GM11168 (cell line): ENCODE results near the gene FBXL20.
"Not testable (repeated sequence)": the region's sequence is repeated elsewhere in the genome, so short reads cannot be mapped to it uniquely, and the experiment has no call there.

ENCODE experiments used
- in situ Hi-C: fragments of 300-500 bp; cut with MboI; formaldehyde crosslinking; loops from one replicate; pipeline ENCODE4 v1.12.0; 2022; ENCODE audit warnings: low sequenced_read_pairs; ENCODE audit not compliant: unreplicated experiment

The FBXL20 gene

DNA sequence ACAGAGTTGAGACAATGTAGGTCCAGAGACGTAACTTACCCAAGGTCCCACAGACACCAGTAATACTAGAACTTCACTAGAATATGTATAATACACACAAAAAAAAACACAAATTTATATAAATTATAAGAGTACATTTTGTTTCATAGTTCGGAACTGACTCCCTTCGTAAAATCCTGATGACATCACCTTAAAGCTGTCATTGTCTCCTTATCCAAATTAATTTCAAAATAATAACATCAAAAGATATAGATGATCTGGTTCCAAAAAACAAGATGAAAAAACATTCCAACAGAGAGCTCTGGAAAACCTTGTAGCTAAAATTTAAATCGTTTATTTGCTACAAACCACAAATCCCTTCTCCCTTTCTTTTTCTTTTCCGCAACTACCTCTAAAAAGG is 10.0 kb downstream of the FBXL20 start:
- in situ Hi-C loops, result loop anchor here (5.0 to 10.0 kb wide), 2 partner anchors 64 to 87 kb away; no protein-coding TSS in a partner anchor

DNA sequence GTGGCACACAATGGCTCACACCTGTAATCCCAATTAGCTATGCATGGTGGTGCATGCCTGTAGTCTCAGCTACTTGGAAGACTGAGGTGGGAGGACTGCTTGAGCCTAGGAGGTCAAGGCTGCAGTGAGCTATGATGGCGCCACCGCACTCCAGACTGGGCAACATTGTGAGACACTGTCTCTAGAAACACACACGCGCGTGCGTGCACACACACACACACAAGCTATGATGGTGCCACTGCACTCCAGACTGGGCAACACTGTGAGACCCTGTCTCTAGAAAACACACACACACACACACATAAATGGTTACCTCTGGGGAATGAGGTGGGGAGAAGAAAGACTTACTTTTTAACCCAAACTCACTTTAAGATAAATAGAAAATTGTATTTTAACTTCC is 16.4 kb downstream of the FBXL20 start:
- in situ Hi-C loops, result loop anchor here (10.0 kb wide), 1 partner anchor 120 kb away; no protein-coding TSS in a partner anchor

GRCh38 chr17:39380144-39380543 is 21.3 kb downstream of the FBXL20 start:
- in situ Hi-C loops, result loop anchor here (10.0 kb wide), 1 partner anchor 115 kb away; no protein-coding TSS in a partner anchor

- in situ Hi-C loops, result no loop called here
These were observed 25.0 kb downstream of the FBXL20 start for GRCh38 chr17:39376434-39376833.

- in situ Hi-C loops, result not testable (repeated sequence)
These were observed 33.6 kb downstream of the FBXL20 start for GRCh38 chr17:39367805-39368204.

GRCh38 chr17:39365872-39366271 is 35.6 kb downstream of the FBXL20 start:
- in situ Hi-C loops, result no loop called here

- in situ Hi-C loops, result no loop called here
These were observed 36.2 kb downstream of the FBXL20 start for GRCh38 chr17:39365242-39365641.

GRCh38 chr17:39364236-39365025 is 37.0 kb downstream of the FBXL20 start:
- in situ Hi-C loops, result no loop called here

- in situ Hi-C loops, result no loop called here
These were observed 40.4 kb downstream of the FBXL20 start for GRCh38 chr17:39361064-39361463.

- in situ Hi-C loops, result no loop called here
These were observed 40.9 kb downstream of the FBXL20 start for GRCh38 chr17:39360537-39360936.

GRCh38 chr17:39359994-39360393 is 41.4 kb downstream of the FBXL20 start:
- in situ Hi-C loops, result no loop called here

DNA sequence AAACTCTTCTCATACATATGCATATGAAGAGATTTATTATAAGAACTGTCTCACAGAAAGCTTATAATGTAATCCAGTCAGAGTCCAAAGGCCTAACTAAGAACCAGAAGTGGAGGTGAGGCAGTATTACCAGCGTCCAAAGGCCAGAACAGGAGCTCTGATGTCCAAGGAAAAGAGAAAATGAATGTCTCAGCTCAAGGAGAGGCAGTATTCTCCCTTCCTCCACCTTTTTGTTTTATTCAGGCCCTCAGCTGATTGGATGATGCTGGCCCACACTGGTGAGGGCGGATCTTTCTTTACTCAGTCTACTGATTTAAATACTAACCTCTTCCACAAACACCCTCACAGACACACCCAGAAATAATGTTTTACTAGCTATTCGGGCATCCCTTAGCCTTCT is 43.4 kb downstream of the FBXL20 start:
- in situ Hi-C loops, result no loop called here

- in situ Hi-C loops, result no loop called here
These were observed 43.9 kb downstream of the FBXL20 start for GRCh38 chr17:39357488-39357887.

DNA sequence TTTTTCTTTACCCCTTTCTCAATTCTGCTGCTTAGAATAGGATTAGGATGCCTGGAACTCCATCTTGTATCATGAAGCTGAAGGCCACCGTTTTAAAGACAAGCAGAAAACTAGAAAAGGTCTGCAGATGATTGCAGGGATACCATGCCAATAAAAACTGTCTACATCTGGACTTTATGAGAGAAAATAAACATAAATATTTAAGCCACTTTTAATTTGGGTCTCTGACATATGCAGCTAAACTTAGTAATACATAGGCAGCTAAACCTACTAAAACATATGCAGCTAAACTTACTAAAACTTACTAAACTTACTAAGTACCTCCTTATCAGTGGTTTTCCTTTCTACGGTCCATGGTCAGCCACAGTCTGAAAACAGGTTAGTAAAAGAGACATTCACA is 48.4 kb downstream of the FBXL20 start:
- in situ Hi-C loops, result no loop called here

- in situ Hi-C loops, result no loop called here
These were observed 48.9 kb downstream of the FBXL20 start for GRCh38 chr17:39352511-39352910.

- in situ Hi-C loops, result no loop called here
These were observed 49.9 kb downstream of the FBXL20 start for GRCh38 chr17:39351508-39351907.

DNA sequence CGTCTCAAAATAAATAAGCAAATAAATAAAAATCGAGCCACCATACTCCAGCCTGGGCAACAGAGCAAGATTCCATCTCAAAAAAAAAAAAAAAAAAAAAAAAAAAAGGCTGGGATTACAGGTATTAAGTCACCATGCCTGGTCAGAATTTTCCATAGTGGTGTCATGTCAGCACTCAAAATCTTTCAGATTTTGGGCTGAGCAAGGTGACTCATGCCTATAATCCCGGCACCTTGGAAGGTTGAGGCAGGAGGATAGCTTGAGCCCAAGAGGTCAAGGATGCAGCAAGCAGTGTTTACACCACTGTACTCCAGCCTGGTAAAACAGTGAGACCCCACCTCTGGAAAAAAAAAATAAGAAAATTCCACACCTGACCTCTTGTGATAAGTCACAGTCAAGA is 52.2 kb downstream of the FBXL20 start:
- in situ Hi-C loops, result no loop called here

DNA sequence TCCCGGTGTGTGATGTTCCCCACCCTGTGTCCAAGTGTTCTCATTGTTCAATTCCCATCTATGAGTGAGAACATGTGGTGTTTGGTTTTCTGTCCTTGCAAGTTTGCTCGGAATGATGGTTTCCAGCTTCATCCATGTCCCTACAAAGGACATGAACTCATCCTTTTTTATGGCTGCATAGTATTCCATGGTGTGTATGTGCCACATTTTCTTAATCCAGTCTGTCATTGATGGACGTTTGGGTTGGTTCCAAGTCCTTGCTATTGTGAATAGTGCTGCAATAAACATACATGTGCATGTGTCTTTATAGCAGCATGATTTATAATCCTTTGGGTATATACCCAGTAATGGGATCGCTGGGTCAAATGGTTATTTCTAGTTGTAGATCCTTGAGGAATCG is 54.6 kb downstream of the FBXL20 start:
- in situ Hi-C loops, result not testable (repeated sequence)

DNA sequence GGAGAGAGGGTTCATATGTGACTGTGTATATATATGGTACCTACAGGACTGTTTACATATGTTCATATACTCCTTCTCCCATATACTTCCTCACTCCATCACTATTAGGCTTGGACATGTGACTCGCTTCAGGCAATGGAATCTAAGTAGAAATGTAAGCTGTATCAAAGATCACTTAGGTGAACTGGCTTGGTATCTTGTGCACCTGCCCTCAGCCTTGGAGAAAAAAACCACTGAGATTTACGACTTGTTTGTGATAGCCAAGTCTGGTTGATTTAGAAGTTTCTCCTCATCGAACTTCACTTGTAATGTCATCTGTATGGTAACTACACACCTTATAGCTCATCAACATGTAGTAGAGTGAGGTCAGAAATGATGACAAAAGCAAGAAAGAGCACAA is 59.9 kb downstream of the FBXL20 start:
- in situ Hi-C loops, result no loop called here

DNA sequence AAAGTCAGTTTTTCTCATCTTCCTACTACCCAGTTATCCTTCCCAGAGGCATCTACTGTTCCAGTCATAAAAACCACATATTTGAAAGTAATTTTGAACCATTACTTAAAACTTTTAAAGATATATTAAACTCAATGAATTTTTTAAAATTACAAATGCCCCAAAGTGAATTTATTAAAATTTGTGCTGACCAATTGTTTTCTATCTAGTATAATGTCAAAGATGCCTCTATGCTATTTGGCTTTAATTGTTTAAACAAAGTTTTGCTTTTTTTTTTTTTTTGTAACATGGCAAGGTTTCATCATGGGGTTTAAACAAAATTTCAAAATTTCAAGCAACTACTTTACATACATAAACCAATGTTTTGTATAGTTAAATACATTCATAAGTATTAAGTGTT is 60.7 kb downstream of the FBXL20 start:
- in situ Hi-C loops, result no loop called here

DNA sequence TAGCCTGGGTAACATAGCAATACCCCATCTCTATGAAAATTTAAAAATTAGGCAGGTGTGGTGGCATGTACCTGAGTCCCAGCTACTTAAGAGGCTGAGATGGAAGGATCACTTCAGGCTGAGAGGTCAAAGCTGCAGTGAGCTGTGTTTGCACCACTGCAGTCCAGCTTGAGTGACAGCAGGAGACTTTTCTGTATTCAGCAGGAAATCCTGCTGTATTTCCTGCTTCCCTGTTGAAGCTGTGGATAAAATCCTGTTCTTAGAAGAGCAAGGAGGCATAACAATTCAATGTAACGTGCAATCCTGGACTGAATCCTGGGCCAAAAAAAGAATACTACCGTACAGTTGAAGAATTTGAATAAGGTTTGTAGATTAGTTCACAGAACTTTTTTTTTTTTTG is 62.2 kb downstream of the FBXL20 start:
- in situ Hi-C loops, result no loop called here

GRCh38 chr17:39337649-39338048 is 63.8 kb downstream of the FBXL20 start:
- in situ Hi-C loops, result not testable (repeated sequence)
